Gastroesophageal sphincter (tissue), 4 donors: ENCODE measurements around the gene PDRG1. TPM values are rescaled to one million over a fixed set of nuclear protein-coding genes. Genes with fewer than 3 reads are reported as not detected.

Experiments
- ATAC-seq: fragments of 150-250 bp; one replicate; pipeline ENCODE4 v1.9.1; 2016; ENCODE audit warnings: mild to moderate bottlenecking, moderate library complexity
- H3K27ac ChIP-seq, 4 donors: fragments of 200-600 bp; sonication (generic) in 3 of 4; 1 replicate in 3 of 4; 2 replicates in 1 of 4; pipeline ENCODE4 v1.5.1; 2016 to 2019
- H3K27me3 ChIP-seq: fragments of 200-600 bp; sonication (generic); one replicate; pipeline ENCODE4 v1.5.1; 2019
- H3K36me3 ChIP-seq, 2 donors: fragments of 200-600 bp; sonication (generic); one replicate each; pipeline ENCODE4 v1.5.1; 2019; ENCODE audit warnings: control low read depth in 1 of 2
- H3K4me1 ChIP-seq, 3 donors: fragments of 200-600 bp; sonication (generic); 1 replicate in 2 of 3; 2 replicates in 1 of 3; pipeline ENCODE4 v1.5.1; 2016 to 2019; ENCODE audit warnings: control low read depth in 2 of 3
- H3K4me3 ChIP-seq, 2 donors: fragments of 200-600 bp; sonication (generic); one replicate each; pipeline ENCODE4 v1.5.1; 2019; ENCODE audit warnings: mild to moderate bottlenecking in 1 of 2, moderate library complexity in 1 of 2
- H3K9me3 ChIP-seq, 3 donors: fragments of 200-600 bp; sonication (generic); one replicate each; pipeline ENCODE4 v1.5.1; 2017 to 2019; ENCODE audit warnings: control low read depth in 2 of 3
- CTCF ChIP-seq, 4 experiments: fragments of 200-600 bp in 2 of 4; fragments of 450-650 bp in 2 of 4; sonication (generic) in 1 of 4; IDR thresholded peaks; one replicate each; pipeline ENCODE4 v1.5.1; 2017 to 2019; ENCODE audit warnings: antibody characterized with exemption in 4 of 4, mild to moderate bottlenecking in 2 of 4, moderate library complexity in 2 of 4
- EP300 ChIP-seq: sonication (generic); formaldehyde crosslinking; IDR thresholded peaks from one replicate; pipeline ENCODE4 v1.6.1; 2017; ENCODE audit warnings: antibody characterized with exemption, mild to moderate bottlenecking
- POLR2A ChIP-seq, 2 donors: fragments of 450-650 bp; IDR thresholded peaks; one replicate each; pipeline ENCODE4 v1.6.1; 2017; ENCODE audit warnings: antibody characterized with exemption in 2 of 2, mild to moderate bottlenecking in 2 of 2, moderate library complexity in 1 of 2
- POLR2AphosphoS5 ChIP-seq: sonication (generic); formaldehyde crosslinking; IDR thresholded peaks from one replicate; pipeline ENCODE4 v1.6.1; 2017; ENCODE audit warnings: antibody characterized with exemption
- WGBS, 2 donors: methylation state at CpG; one replicate each; pipeline ENCODE4 v1.1.5; 2018; ENCODE audit warnings: low coverage in 1 of 2; 5-methylcytosine and 5-hydroxymethylcytosine counted together
- total RNA-seq, 4 donors: library from RNA; depleted of rRNA; stranded (reverse); fragments of >200 nt; gene quantifications; one replicate each; pipeline ENCODE4 v1.1.0, GENCODE V29; 2016

PDRG1 gene
- total RNA-seq, 4 donors from 2014 or later = 10.5 to 11.2 (median 11.0) TPM

DNA sequence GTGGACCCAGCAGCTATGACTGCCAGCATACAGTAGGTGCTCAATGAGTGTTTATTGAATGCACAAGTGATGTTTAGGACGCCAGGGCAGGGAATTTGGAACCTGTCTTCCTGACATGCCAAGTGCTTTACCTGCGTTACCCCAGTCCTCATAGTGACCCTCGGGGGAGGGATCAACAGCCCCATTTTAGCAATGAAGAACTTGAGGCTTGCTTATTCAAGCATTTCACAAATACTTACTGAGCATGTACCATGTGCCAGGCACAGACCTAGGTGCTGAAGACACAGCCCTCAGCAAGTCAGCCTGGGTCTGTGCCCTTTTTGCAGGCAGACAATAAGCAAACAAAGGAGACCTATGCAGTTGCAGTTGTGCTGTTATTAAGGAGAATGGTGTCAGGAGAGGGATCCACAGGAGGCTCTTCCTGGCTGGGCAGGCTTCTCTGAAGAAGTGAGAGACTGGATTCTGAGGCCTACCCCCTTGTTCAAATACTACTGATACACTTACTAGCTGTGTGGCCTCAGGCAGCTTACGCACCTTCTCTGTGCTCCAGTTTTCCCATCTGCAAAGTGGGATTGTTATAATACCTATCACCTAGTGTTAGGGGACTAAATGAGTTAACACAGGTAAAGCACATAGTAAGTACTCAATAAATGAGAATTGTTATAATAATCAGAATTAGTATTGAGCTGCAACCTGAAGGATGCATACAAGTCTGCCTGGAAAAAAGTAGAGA lies 41.6 kb downstream of the PDRG1 start:
- no peaks in the 10 kb centered on the region for H3K36me3 ChIP-seq

GRCh38 chr20:31909253-31910070 lies 42.4 kb downstream of the PDRG1 start:
- H3K4me1 ChIP-seq = no peaks in the 10 kb centered on the region
- no peaks in the 10 kb centered on the region for H3K27me3 ChIP-seq
- H3K9me3 ChIP-seq = no peaks in the 10 kb centered on the region
- TF ChIP-seq EP300 (no peak), CTCF (IDR thresholded peaks at IDR 0.05) (no peak), POLR2A (IDR thresholded peaks at IDR 0.05) (no peak), POLR2AphosphoS5 (no peak)
- no peaks in the 10 kb centered on the region for H3K36me3 ChIP-seq
- ATAC-seq = no peak
- WGBS, 2 donors = 86 to 92% methylated on average over 4 to 12 of the region's 17 CpGs
- H3K27ac ChIP-seq = no peak overlapping the region
- no peak overlapping the region for H3K4me3 ChIP-seq

More for the DNA sequence above, 41.6 kb downstream of the PDRG1 start:
- Histone ChIP-seq H3K27ac (no peak overlapping the region), H3K9me3 (no peaks in the 10 kb centered on the region), H3K4me1 (no peaks in the 10 kb centered on the region), H3K4me3 (no peak overlapping the region), H3K27me3 (no peaks in the 10 kb centered on the region)
- TF ChIP-seq POLR2A (IDR thresholded peaks at IDR 0.05) = no peak
- no peak for TF ChIP-seq POLR2AphosphoS5
- TF ChIP-seq CTCF (IDR thresholded peaks at IDR 0.05) = no peak
- TF ChIP-seq EP300 = no peak
- 100% methylated on average over 1 of the region's 4 CpGs; no CpG with 5 or more reads in 1 of the 2 donors for WGBS, 2 donors
- no peak for ATAC-seq

DNA sequence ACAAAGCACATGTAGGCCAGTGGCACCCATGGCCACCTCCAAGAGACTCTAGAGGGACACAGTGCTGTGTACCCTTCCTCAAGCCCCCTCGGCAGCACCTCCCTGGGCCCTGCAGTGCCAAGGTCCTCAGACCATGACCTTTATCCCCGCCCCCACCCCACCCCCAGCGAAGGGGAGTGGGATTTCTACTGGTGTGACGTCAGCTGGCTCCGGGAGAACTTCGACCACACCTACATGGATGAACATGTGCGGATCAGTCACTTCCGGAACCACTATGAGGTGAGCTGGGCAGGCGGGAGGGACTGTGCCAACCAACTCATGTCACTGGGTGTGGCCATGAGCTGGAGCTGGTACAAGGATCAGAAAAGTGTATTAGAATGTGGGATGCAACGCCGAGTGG lies 43.4 kb downstream of the PDRG1 start:
- H3K27ac ChIP-seq = no peak overlapping the region
- no peaks in the 10 kb centered on the region for H3K27me3 ChIP-seq
- TF ChIP-seq POLR2A (IDR thresholded peaks at IDR 0.05) (no peak), POLR2AphosphoS5 (no peak), CTCF (IDR thresholded peaks at IDR 0.05) (no peak), EP300 (no peak)
- WGBS, 2 donors = 80 to 92% methylated on average over 1 to 3 of the region's 11 CpGs
- no peaks in the 10 kb centered on the region for H3K9me3 ChIP-seq
- H3K4me1 ChIP-seq = no peaks in the 10 kb centered on the region
- ATAC-seq = no peak
- no peaks in the 10 kb centered on the region for H3K36me3 ChIP-seq
- no peak overlapping the region for H3K4me3 ChIP-seq

GRCh38 chr20:31908016-31908415 lies 43.8 kb downstream of the PDRG1 start:
- 75 to 100% methylated on average over 1 to 5 of the region's 5 CpGs for WGBS, 2 donors

More at GRCh38 chr20:31908016-31908415, 43.8 kb downstream of the PDRG1 start:
- no peaks in the 10 kb centered on the region for H3K36me3 ChIP-seq
- ATAC-seq = no peak
- no peak overlapping the region for H3K27ac ChIP-seq
- TF ChIP-seq CTCF (IDR thresholded peaks at IDR 0.05) = no peak
- TF ChIP-seq POLR2AphosphoS5 = no peak
- TF ChIP-seq EP300 = no peak
- TF ChIP-seq POLR2A (IDR thresholded peaks at IDR 0.05) = no peak
- no peak overlapping the region for H3K4me3 ChIP-seq
- H3K27me3 ChIP-seq = no peaks in the 10 kb centered on the region
- no peaks in the 10 kb centered on the region for H3K4me1 ChIP-seq
- no peaks in the 10 kb centered on the region for H3K9me3 ChIP-seq
